Coronary artery (tissue), 2 donors: ENCODE measurements around the gene BOLA1.
A peak's percentile ranks its signal among the peaks of the same experiment; 100 is the strongest.

ENCODE experiments used
- DNase-seq: peaks from one replicate; pipeline ENCODE4 v3.0.0-alpha.2; 2017; ENCODE audit warnings: low spot score
- H3K27ac ChIP-seq, 2 donors: fragments of 200-600 bp; sonication (generic); one replicate each; pipeline ENCODE4 v1.5.1; 2016 to 2019
- H3K4me3 ChIP-seq: fragments of 200-600 bp; sonication (generic); 2 replicates; pipeline ENCODE4 v1.5.1; 2016; ENCODE audit warnings: mild to moderate bottlenecking, moderate library complexity
- TF ChIP-seq, protein P1 (sequence below): fragments of 200-600 bp; sonication (generic); IDR thresholded peaks from one replicate; pipeline ENCODE4 v1.5.1; 2019; ENCODE audit warnings: antibody characterized with exemption

The BOLA1 gene

DNA sequence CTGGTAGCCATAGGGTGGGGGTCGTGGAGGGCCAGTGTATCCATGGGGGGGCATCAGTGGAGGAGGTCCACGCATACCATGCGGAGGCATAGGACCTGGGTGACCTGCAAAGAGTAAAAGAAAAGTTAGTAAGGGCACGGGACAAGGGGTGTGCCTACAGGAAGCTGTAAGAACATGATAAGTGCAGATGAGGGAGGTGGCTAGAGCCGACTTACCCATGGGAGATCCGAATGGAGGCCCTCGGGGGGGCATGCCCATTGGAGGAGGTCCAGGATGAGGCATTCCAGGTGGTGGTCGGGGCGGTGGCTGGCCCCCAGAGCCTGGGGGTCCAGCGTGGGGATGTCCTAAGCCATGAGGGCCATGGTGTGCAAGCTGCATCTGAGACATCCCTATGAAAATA lies 24.3 kb downstream of the BOLA1 start:
- DNase-seq, result no peak
- TF ChIP-seq, protein P1, sequence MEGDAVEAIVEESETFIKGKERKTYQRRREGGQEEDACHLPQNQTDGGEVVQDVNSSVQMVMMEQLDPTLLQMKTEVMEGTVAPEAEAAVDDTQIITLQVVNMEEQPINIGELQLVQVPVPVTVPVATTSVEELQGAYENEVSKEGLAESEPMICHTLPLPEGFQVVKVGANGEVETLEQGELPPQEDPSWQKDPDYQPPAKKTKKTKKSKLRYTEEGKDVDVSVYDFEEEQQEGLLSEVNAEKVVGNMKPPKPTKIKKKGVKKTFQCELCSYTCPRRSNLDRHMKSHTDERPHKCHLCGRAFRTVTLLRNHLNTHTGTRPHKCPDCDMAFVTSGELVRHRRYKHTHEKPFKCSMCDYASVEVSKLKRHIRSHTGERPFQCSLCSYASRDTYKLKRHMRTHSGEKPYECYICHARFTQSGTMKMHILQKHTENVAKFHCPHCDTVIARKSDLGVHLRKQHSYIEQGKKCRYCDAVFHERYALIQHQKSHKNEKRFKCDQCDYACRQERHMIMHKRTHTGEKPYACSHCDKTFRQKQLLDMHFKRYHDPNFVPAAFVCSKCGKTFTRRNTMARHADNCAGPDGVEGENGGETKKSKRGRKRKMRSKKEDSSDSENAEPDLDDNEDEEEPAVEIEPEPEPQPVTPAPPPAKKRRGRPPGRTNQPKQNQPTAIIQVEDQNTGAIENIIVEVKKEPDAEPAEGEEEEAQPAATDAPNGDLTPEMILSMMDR, result no peak
- no peak overlapping the region for H3K27ac ChIP-seq
- H3K4me3 ChIP-seq, result no peak overlapping the region

DNA sequence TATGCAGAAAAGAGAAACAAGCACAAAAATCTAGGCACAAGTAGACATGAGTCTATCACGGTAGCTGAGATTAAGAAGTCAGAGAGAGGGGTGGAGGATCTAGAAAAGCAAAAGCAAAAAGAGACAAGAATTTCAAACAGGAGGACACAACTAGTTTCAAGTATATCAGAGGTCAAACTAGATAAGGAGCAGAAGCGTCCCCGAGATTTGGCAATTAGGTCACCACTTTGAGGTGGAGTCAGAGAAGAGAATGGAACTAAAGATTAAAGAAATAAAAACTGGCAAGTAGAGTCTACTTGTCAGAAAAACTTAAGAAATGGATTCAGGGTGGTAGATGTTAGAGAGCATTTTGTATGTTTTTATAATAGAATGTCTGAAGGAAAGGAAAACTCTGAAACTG lies 26.0 kb downstream of the BOLA1 start:
- Histone ChIP-seq H3K27ac (no peak overlapping the region), H3K4me3 (no peak overlapping the region)
- no peak for DNase-seq
- TF ChIP-seq, protein P1, result no peak

DNA sequence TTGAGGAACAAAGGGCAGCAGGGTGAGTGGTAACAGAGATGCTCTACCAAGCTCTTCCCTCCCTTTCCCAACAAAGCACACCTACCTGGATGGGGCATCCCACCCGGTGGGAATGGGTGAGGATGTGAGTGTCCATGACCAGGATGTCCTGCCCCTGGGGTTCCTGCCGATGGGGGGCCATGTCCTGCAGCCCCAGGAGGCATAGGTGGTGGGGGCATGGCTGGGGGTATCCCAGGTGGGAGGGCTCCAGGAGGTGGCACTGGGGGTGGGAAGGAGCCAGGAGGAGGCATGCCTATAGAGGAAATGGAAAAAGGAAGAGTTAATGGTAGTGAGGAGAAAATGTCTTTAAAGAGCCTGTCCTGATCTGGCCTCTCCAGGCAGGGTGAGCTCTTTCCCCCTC lies 26.4 kb downstream of the BOLA1 start:
- TF ChIP-seq, protein P1, result no peak

DNA sequence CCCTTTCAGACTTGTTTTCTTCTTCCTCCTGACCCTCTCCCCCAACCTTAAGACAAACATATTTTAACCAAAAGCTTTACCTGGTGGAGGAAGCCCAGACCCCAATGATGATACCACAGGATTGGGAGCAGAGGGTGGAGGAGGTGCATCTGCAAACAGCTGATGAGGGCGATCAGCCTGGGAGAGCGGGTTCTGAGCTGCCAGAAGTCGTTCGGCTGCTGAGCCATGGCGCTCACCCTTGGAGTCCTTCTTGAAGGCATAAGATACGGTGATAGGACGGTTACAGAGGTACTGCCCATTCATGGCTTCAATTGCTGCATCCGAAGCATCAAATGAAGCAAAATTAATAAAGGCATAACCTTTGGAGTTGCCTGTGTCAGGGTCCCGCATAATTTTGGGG lies 26.9 kb downstream of the BOLA1 start:
- peak overlapping the region; percentile 98 for H3K4me3 ChIP-seq
- H3K27ac ChIP-seq, result no peak overlapping the region

More for the DNA sequence above, 26.4 kb downstream of the BOLA1 start:
- no peak for DNase-seq
- Histone ChIP-seq H3K4me3 (peak overlapping the region; percentile 98), H3K27ac (no peak overlapping the region)

DNA sequence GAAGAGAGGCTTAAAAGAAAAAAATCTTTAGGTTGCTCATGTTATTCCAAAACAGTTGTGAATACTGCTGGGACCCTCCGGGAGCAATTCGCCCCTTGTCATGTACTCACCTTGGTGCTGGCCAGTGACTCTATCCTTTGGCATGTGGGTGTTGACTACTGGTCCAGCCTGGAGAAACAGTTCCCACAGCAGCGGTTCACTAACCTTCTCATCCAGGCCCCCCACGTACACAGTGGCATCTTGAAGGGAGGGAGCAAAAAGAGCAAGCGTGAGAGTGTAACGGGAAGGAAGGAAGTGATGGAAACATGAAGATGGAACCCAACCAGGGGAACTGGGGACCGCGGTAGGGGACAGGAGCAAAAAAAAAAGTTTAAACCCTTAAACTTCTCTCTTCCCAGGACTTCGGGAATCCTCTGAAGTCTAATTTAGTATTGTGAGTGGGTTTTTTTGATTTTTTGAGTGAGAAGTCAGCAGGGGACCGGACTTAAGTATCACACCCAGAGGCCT lies 27.7 kb downstream of the BOLA1 start:
- H3K27ac ChIP-seq, result peak overlapping the region; percentile 77 to 95
- TF ChIP-seq, protein P1, result no peak
- peak overlapping the region; percentile 98 for H3K4me3 ChIP-seq
- DNase-seq, result no peak

More for the DNA sequence above, 26.9 kb downstream of the BOLA1 start:
- TF ChIP-seq, protein P1, result no peak
- no peak for DNase-seq

DNA sequence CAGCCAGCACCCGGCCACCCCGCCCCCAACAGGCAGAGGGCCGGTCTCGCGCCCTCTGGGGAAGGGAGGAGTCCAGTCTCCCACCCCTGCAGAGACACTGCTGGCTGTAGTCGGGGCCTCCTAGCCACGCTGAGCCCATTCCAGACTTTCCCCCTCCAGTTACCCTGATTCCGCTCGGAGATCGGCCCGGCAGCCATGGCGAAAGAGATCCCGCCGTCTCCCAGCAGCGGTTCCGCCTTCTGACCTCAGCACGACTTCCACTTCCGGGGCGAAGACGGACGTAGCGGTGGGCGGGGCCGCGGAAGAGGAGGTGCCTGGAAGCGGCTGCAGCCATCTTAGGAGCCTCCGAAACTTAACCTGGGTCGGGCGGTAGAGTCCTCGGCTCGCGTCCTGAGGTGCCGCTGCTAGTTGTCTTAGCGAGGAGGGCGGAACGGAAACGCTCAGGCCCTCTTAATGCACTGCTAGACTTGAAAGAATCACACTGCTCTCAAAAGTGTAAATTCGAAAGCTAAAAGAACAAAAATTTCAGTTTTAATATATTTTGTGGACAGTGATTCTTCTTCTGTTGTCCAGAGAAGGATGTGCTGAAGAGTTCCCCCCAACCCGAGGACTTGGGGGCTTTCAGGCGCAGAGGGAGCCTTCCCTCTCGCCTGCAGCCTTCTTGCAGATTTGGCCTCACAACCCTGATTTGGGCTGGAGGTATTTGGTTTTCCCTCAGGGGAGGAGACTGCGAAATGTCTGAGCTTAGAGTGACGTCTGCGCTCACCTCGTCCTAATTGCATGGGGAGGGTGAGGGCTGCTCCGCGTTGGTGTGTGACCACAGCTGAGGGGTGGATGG lies 28.4 kb downstream of the BOLA1 start, which contains the start of gene SF3B4:
SF3B4 (minus strand) TSS at position 241 of the 838 bp plus-strand sequence; CDS start at position 197, 44 bp downstream.
- DNase-seq, result peak; percentile 96
- Histone ChIP-seq H3K4me3 (peak within 1 kb of the TSS; percentile 98), H3K27ac (peak within 1 kb of the TSS; percentile 77 to 95)
- TF ChIP-seq, protein P1, result no peak

DNA sequence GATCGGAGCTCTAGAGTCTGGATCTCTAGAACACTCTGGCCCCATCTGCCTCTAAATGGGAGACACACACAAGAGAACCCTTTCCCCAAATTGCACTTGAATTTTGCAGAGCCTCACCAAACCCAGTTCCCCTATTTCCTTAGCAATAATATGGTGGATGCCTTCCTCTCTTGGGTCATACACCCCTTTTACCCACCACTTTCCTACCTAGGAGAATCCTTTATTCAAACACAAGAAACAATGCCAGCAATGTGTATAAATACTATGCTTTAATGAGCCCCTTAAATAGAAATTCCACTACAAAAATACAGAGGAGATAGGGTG lies 29.0 kb downstream of the BOLA1 start:
- no peak for DNase-seq
- Histone ChIP-seq H3K4me3 (peak overlapping the region; percentile 98), H3K27ac (peak overlapping the region; percentile 77 to 95)
- TF ChIP-seq, protein P1, result no peak
